Kidney glomerular epithelial cell (primary cell): ENCODE results near the gene FAM53B.
"Not testable (repeated sequence)": the region's sequence is repeated elsewhere in the genome, so short reads cannot be mapped to it uniquely, and the experiment has no call there.

Experiments used
- DNase-seq: peaks from one replicate; lab custom pipeline; 2025; lab: John Stamatoyannopoulos, UW

Gene FAM53B, protein sequence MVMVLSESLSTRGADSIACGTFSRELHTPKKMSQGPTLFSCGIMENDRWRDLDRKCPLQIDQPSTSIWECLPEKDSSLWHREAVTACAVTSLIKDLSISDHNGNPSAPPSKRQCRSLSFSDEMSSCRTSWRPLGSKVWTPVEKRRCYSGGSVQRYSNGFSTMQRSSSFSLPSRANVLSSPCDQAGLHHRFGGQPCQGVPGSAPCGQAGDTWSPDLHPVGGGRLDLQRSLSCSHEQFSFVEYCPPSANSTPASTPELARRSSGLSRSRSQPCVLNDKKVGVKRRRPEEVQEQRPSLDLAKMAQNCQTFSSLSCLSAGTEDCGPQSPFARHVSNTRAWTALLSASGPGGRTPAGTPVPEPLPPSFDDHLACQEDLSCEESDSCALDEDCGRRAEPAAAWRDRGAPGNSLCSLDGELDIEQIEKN

GRCh38 chr10:124744102-124745050 is at the start of gene FAM53B:
TSS of gene FAM53B (minus strand) at chr10:124744378. CDS start at chr10:124706713, 37,665 bp downstream.
- DNase-seq, result peak; percentile 79

DNA sequence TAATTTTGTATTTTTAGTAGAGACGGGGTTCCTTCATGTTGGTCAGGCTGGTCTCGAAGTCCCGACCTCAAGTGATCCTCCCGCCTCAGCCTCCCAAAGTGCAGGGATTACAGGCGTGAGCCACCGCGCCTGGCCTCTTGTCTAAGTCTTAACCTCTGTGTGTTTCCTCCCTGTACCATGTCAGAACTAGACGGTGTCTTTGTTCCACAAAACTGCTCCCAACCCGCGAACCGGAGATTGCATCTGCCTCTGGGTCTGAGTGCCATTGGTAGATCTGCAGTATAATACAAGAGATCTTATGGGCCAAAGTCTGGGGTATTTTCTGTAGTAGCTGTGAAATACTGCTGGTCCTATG is 48.8 kb upstream of the FAM53B start:
- DNase-seq, result no peak

- DNase-seq, result peak; percentile 61
These were observed 47.6 kb upstream of the FAM53B start, which contains the start of gene EEF1AKMT2 for GRCh38 chr10:124791547-124792348. TSS of gene EEF1AKMT2 (minus strand) at chr10:124791887. CDS start at chr10:124791833, 54 bp downstream.

DNA sequence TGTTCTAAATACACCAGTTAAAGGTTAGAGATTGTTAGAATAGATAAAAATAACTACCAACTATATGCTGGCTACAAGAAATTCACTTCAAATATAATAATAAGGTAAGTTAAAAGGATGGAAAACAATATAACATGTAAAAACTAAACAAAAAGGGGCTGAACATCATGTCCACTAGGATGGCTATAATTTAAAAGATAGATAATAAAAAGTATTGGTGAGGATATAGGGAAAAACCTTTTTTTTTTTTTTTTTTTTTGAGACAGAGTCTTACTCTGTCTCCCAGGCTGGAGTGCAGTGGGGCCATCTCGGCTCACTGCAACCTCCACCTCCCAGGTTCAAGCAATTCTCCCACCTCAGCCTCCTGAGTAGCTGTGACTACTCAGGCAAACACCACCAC is 38.7 kb upstream of the FAM53B start:
- DNase-seq, result not testable (repeated sequence)

- no peak for DNase-seq
These were observed 24.6 kb upstream of the FAM53B start for GRCh38 chr10:124768791-124769190.

DNA sequence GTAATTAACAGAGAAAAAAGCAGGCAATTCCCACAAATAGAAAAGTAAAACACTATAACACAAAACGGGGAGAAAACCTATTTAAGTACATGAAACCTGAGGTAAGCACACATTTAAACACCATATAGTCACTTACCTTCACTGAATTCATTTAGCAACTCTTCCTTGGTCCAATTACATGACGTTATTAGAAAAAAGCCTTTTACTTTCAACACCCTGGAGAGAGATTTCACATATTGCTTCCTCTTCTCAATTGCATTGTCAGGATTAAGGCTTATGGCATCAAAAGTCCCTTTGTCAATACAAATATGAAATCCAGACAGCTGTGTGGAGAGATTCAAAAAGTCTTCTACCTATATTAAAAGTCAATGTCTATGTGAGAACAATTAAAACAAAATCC is 21.1 kb upstream of the FAM53B start:
- DNase-seq, result no peak

DNA sequence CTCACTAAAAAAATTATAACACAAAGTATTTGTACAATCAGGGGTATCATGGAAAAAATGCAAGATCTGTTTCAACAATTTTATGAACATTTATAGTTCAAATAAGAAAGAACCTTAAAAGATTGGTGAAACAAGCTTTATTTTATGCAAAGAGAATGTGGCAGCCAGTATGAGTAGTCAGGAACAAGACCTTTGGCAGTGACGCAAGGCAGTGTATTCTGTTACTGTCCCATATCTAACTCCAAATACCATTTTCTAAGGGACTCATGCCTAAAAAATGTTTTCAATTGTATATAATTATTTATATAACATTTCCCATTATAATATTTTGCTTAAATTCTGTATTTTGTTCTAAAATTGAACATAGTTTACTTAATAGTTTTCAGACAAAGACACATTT is 19.1 kb upstream of the FAM53B start:
- DNase-seq, result no peak

- no peak for DNase-seq
These were observed 18.1 kb upstream of the FAM53B start for GRCh38 chr10:124762281-124762680.

DNA sequence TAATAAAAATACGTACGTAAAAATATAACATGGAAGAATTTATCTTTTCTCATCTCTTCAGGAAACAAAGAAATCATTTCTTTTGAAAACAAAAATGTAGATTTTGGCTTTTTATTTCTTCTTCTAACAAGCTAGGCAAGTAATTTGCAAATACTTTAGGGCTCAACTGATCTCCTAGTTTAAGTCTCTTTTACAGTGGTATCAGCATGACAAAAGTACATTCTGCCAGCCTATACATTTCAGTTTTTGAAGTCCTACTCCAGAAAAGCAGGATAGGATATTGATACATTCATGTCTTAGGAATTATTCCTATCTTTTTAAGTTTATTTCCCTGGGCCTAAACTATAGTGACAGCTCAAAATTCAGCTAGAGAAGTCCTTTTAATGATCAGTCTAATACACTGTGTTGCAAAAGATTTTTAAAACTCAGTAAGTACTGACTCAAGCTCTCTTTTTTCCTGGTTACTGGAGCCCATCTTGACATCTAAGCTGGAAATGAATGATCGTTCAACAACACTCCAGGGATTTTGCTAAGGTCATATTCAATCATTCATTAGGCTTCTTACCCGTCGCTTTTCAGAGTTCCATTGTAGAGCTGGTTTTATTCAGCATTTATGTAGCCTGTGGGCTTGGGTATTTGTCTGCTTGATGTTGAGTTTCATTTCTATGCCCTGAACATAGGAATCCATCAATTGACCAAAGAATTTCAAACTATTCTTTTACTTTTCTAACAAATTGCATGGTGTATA is 12.2 kb upstream of the FAM53B start:
- no peak for DNase-seq

- DNase-seq, result no peak
These were observed 11.4 kb upstream of the FAM53B start for GRCh38 chr10:124755581-124755980.

- DNase-seq, result no peak
These were observed 10.0 kb upstream of the FAM53B start for GRCh38 chr10:124754227-124754626.

- no peak for DNase-seq
These were observed 4.9 kb upstream of the FAM53B start for GRCh38 chr10:124748953-124749645.

- DNase-seq, result no peak
These were observed 4.0 kb upstream of the FAM53B start for GRCh38 chr10:124748166-124748565.

DNA sequence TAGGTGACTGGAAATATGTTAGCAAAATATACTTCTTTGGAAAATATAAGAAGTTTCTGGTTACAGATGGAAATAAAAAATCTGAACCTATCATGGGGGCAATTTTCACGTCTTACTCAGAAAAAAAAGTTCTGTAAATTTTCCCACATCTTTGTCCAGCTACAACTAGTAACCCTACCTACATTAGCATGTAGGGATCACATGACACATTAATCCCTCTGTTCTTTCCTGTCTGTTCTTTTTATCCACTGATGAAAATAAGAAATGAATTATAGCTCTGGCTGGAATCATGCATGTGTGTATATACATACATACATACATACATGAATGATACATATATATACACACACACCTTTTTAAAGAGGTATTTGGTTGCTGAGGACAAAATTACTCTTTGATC is 3.6 kb upstream of the FAM53B start:
- no peak for DNase-seq

GRCh38 chr10:124746992-124747391 is 2.8 kb upstream of the FAM53B start:
- DNase-seq, result no peak

DNA sequence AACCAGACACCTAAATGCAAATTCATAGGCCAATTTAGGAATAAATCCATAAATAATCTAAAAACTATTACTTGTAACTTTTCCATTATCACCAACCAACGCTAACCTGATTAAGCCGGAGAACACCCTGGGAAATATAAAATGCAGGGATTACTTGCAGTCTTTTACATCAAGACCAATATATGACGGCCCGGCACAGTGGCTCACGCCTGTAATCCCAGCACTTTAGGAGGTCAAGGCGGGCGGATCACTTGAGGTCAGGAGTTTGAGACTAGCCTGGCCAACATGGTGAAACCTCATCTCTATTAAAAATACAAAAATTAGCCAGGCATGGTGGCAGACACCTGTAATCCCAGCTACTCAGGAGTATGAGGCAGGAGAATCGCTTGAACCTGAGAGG is 2.3 kb upstream of the FAM53B start:
- DNase-seq, result not testable (repeated sequence)

GRCh38 chr10:124745673-124746072 is 1.5 kb upstream of the FAM53B start:
- peak; percentile 12 for DNase-seq

GRCh38 chr10:124745252-124745651 is 1.1 kb upstream of the FAM53B start:
- no peak for DNase-seq

- DNase-seq, result no peak
These were observed 732 bp downstream of the FAM53B start for GRCh38 chr10:124743191-124744101.
